Measurements from ENCODE around the gene MEIS3. TPM values are rescaled to one million over a fixed set of nuclear protein-coding genes. Genes with fewer than 3 reads are reported as not detected.
A peak's percentile ranks its signal among the peaks of the same experiment; 100 is the strongest.

The MEIS3 gene
- total RNA-seq, 3 donors from 2014 or later (not counting 1 experiment from before 2014, with no cell fraction given): not detected

DNA sequence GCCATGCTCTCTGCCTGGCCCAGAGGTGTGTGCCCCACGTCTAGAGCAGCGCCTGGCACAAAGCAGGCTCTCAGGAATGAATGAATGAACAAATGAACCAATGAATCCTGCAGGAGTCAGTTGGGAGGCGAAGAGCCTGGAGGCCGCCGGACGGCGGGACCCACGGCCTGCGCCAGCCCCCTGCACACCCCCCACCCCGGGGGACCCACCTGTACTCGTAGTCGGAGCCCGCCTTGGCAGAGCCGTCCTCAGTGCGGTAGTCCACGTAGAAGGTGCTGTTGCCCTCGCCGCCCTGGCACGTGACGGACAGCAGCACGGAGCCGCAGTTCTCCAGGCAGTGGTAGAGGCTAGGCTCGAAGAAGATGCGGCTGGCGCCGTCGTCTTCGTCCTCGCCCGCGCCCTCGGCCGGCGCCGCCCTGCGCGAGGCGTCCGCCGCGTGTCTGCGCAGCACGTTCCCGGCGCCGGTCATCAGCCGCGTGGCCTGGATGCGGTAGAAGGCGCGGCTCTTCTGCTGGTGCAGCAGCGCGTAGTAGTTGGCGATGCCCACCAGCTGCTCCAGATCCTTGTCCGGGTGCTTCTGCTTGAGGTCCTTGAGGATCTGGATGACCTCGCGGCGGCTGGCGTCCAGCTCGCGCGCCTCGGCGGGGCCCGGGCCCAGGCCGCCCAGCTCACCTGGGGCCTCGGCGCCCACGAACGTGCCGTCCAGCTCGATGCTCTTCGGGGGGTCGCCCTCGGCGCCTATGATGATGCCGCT, 37.6 kb upstream of the MEIS3 start:
- DNase-seq: no peak
- Histone ChIP-seq H3K27me3 (ENCODE audit: control insufficient read depth, insufficient read depth, low read length) (peaks cover 22% of the 10 kb centered on the region), H3K36me3 (ENCODE audit: control insufficient read depth, insufficient read depth, low read length) (no peaks in the 10 kb centered on the region), H3K27ac (ENCODE audit: low read length) (no peak overlapping the region), H3K4me1 (ENCODE audit: control insufficient read depth, insufficient read depth, low read length) (no peaks in the 10 kb centered on the region), H3K9me3 (ENCODE audit: control insufficient read depth, insufficient read depth, low read length) (peaks cover 6% of the 10 kb centered on the region), H3K4me3 (ENCODE audit: low read length) (no peak overlapping the region)
- intact Hi-C loops (cut with micrococcal nuclease): no loop called here
- Mint-ChIP-seq H3K4me1 (no peaks in the 10 kb centered on the region), H3K4me3 (no peak overlapping the region), H3K27me3 (ENCODE audit: low read depth in 2 of 2) (peaks cover 20 to 21% of the 10 kb centered on the region in 2 donors), H3K9me3 (peaks cover 0 to 2% of the 10 kb centered on the region in 2 donors), H3K36me3 (no peaks in the 10 kb centered on the region), H3K27ac (no peak overlapping the region)
- 33% methylated on average over 77 of the region's 77 CpGs for WGBS (ENCODE audit: insufficient coverage)
- ATAC-seq: no peak
- TF ChIP-seq, protein P1, sequence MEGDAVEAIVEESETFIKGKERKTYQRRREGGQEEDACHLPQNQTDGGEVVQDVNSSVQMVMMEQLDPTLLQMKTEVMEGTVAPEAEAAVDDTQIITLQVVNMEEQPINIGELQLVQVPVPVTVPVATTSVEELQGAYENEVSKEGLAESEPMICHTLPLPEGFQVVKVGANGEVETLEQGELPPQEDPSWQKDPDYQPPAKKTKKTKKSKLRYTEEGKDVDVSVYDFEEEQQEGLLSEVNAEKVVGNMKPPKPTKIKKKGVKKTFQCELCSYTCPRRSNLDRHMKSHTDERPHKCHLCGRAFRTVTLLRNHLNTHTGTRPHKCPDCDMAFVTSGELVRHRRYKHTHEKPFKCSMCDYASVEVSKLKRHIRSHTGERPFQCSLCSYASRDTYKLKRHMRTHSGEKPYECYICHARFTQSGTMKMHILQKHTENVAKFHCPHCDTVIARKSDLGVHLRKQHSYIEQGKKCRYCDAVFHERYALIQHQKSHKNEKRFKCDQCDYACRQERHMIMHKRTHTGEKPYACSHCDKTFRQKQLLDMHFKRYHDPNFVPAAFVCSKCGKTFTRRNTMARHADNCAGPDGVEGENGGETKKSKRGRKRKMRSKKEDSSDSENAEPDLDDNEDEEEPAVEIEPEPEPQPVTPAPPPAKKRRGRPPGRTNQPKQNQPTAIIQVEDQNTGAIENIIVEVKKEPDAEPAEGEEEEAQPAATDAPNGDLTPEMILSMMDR (IDR thresholded peaks at IDR 0.05): no peak

GRCh38 chr19:47450478-47450877, 31.2 kb upstream of the MEIS3 start:
- peaks cover 48 to 51% of the 10 kb centered on the region in 2 donors for H3K27me3 Mint-ChIP-seq (ENCODE audit: low read depth in 2 of 2)
- TF ChIP-seq, protein P1 (IDR thresholded peaks at IDR 0.05): no peak
- Histone ChIP-seq H3K4me3 (ENCODE audit: low read length) (no peak overlapping the region), H3K4me1 (ENCODE audit: control insufficient read depth, insufficient read depth, low read length) (peaks cover 22% of the 10 kb centered on the region), H3K27me3 (ENCODE audit: control insufficient read depth, insufficient read depth, low read length) (peaks cover 19% of the 10 kb centered on the region), H3K9me3 (ENCODE audit: control insufficient read depth, insufficient read depth, low read length) (no peaks in the 10 kb centered on the region), H3K27ac (ENCODE audit: low read length) (no peak overlapping the region), H3K36me3 (ENCODE audit: control insufficient read depth, insufficient read depth, low read length) (no peaks in the 10 kb centered on the region)
- 69% methylated on average over 6 of the region's 7 CpGs for WGBS (ENCODE audit: insufficient coverage)
- no peaks in the 10 kb centered on the region for H3K9me3 Mint-ChIP-seq
- H3K36me3 Mint-ChIP-seq: no peaks in the 10 kb centered on the region
- ATAC-seq (no peak), DNase-seq (no peak)
- H3K27ac Mint-ChIP-seq: no peak overlapping the region
- peaks cover 14 to 25% of the 10 kb centered on the region in 2 donors for H3K4me1 Mint-ChIP-seq
- intact Hi-C loops (cut with micrococcal nuclease): no loop called here
- no peak overlapping the region for H3K4me3 Mint-ChIP-seq

DNA sequence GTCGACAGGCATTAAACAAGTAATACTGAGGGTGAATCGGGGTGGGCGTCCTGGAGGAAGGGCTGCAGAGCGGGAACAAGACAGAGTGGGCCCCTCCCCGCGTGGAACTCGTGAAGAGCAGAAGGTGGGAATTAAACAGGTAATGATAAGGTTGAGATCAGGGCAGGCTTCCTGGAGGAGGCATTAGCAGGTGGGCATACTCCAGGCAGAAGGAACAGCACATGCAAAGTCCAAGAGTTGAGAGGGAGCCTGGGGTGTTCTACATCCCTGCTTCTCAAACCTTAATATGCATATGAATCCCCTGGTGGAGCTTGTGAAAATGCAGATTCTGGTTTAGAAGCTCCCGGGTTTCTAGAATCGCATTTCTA, 29.0 kb upstream of the MEIS3 start:
- Histone ChIP-seq H3K4me1 (ENCODE audit: control insufficient read depth, insufficient read depth, low read length) (peaks cover 36% of the 10 kb centered on the region), H3K27me3 (ENCODE audit: control insufficient read depth, insufficient read depth, low read length) (peaks cover 27% of the 10 kb centered on the region), H3K27ac (ENCODE audit: low read length) (no peak overlapping the region), H3K9me3 (ENCODE audit: control insufficient read depth, insufficient read depth, low read length) (no peaks in the 10 kb centered on the region), H3K36me3 (ENCODE audit: control insufficient read depth, insufficient read depth, low read length) (no peaks in the 10 kb centered on the region), H3K4me3 (ENCODE audit: low read length) (no peak overlapping the region)
- no peak overlapping the region for H3K27ac Mint-ChIP-seq
- no peak for ATAC-seq
- H3K9me3 Mint-ChIP-seq: no peaks in the 10 kb centered on the region
- peak overlapping the region; percentile 3 for H3K4me3 Mint-ChIP-seq
- 32% methylated on average over 9 of the region's 9 CpGs for WGBS (ENCODE audit: insufficient coverage)
- TF ChIP-seq, protein P1 (IDR thresholded peaks at IDR 0.05): no peak
- peaks cover 57 to 61% of the 10 kb centered on the region in 2 donors for H3K27me3 Mint-ChIP-seq (ENCODE audit: low read depth in 2 of 2)
- H3K4me1 Mint-ChIP-seq: peaks cover 35 to 46% of the 10 kb centered on the region in 2 donors
- no peak for DNase-seq
- intact Hi-C loops (cut with micrococcal nuclease): no loop called here
- no peaks in the 10 kb centered on the region for H3K36me3 Mint-ChIP-seq
